ENCODE results near the gene RPS15. TPM values are rescaled to one million over a fixed set of nuclear protein-coding genes. Genes with fewer than 3 reads are reported as not detected.
A peak's percentile ranks its signal among the peaks of the same experiment; 100 is the strongest.

The RPS15 gene
- total and polyA plus RNA-seq, 9 of the 15 experiments (the other 6 are each of a cell fraction or from before 2014, with no cell fraction given): 605 to 2,791 (median 957) TPM

DNA sequence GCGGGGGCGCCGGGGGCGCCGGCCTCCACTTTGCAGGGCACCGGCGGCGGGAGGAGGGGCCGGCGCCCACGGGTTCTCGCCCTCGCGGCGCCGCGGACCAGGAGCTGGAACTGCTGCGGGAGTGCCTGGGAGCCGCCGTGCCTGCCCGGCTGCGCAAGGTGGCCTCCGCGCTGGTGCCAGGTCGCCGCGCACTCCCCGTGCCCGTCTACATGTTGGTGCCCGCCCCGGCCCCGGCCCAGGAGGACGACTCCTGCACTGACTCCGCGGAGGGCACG, 29.0 kb downstream of the RPS15 start (continued):
- TF ChIP-seq, protein P1, sequence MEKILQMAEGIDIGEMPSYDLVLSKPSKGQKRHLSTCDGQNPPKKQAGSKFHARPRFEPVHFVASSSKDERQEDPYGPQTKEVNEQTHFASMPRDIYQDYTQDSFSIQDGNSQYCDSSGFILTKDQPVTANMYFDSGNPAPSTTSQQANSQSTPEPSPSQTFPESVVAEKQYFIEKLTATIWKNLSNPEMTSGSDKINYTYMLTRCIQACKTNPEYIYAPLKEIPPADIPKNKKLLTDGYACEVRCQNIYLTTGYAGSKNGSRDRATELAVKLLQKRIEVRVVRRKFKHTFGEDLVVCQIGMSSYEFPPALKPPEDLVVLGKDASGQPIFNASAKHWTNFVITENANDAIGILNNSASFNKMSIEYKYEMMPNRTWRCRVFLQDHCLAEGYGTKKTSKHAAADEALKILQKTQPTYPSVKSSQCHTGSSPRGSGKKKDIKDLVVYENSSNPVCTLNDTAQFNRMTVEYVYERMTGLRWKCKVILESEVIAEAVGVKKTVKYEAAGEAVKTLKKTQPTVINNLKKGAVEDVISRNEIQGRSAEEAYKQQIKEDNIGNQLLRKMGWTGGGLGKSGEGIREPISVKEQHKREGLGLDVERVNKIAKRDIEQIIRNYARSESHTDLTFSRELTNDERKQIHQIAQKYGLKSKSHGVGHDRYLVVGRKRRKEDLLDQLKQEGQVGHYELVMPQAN (IDR thresholded peaks at IDR 0.05; ENCODE audit: borderline replicate concordance): no peak
- no peak for TF ChIP-seq TRIM24 (IDR thresholded peaks at IDR 0.05)
- TF ChIP-seq PHB2 (IDR thresholded peaks at IDR 0.05; ENCODE audit: low read depth): no peak
- TF ChIP-seq BRF1 (IDR thresholded peaks at IDR 0.05; ENCODE audit: borderline replicate concordance, extremely low read depth, insufficient read length): no peak

DNA sequence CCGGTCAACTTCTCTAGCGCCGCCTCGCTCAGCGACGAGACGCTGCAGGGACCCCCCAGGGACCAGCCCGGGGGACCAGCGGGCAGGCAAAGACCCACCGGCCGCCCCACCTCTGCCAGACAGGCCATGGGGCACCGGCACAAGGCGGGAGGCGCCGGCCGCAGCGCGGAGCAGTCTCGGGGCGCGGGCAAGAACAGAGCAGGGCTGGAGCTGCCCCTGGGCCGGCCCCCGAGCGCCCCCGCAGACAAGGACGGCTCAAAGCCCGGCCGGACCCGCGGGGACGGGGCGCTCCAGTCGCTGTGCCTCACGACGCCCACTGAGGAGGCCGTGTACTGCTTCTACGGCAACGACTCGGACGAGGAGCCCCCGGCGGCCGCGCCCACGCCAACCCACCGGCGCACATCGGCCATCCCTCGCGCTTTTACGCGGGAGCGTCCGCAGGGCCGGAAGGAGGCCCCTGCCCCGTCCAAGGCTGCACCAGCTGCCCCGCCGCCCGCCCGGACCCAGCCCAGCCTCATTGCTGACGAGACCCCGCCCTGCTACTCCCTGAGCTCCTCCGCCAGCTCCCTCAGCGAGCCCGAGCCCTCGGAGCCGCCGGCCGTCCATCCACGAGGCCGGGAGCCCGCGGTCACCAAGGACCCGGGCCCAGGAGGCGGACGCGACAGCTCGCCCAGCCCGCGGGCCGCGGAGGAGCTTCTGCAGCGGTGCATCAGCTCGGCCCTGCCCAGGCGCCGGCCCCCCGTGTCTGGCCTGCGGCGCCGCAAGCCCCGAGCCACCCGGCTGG, 29.5 kb downstream of the RPS15 start:
- intact Hi-C loops (cut with micrococcal nuclease) (no loop called here), in situ Hi-C loops (cut with MboI) (no loop called here)
- no peaks in the 10 kb centered on the region for H3K36me3 ChIP-seq (ENCODE audit: control insufficient read depth, insufficient read depth, low read length)
- BruUV-seq (replicated peaks): no TSS peak
- H2AFZ ChIP-seq (ENCODE audit: low read depth, low read length): no peak overlapping the region
- H3K9me1 ChIP-seq (ENCODE audit: control insufficient read depth, insufficient read depth, low read length): no peaks in the 10 kb centered on the region
- peaks cover 6 to 63% of the 10 kb centered on the region in 2 experiments; a peak in 4 of 5 replicates for H3K4me1 ChIP-seq (replicated peaks in 1 of 2; ENCODE audit: control insufficient read depth in 2 of 2, insufficient read depth in 2 of 2, low read length in 2 of 2)
- H3K27me3 ChIP-seq (ENCODE audit: control insufficient read depth in 2 of 2, insufficient read depth in 2 of 2, low read length in 2 of 2): no peaks in the 10 kb centered on the region
- DNase-seq (ENCODE audit: extremely low read depth in 1 of 4, low spot score in 3 of 4) (no peak), ATAC-seq (no peak), FAIRE-seq (no peak)
- H3K27ac ChIP-seq (ENCODE audit: extremely low read depth, low read depth, low read length): no peak overlapping the region
- peaks cover 14% of the 10 kb centered on the region for H4K20me1 ChIP-seq (replicated peaks; ENCODE audit: control insufficient read depth, insufficient read depth, low read length)
- ChIA-PET POLR2A (interaction anchor here (0.7 to 1.2 kb wide), 3 partner anchors 10 to 201 kb away, joined by 3 to 8 read pairs (median 4); no protein-coding TSS in a partner anchor), CTCF (ENCODE audit: low intra/inter-chr PET ratio) (no interaction called here)
- H3K4me2 ChIP-seq (ENCODE audit: insufficient read depth, low read length): no peak overlapping the region
- no peaks in the 10 kb centered on the region for H3K9me3 ChIP-seq (replicated peaks; ENCODE audit: control insufficient read depth, insufficient read depth, low read depth, low read length)
- TF ChIP-seq RBFOX2 (IDR thresholded peaks at IDR 0.05; ENCODE audit: low read depth, low read length): peak; percentile 12; the same call in 1 of the 2 replicates
- no peak for TF ChIP-seq PYGO2 (tag; IDR thresholded peaks at IDR 0.05)
- H3K4me3 ChIP-seq: no peak overlapping the region
- WGBS (ENCODE audit: insufficient coverage, low coverage, missing lambda C conversion rate): 97% methylated on average over 16 of the region's 92 CpGs
- no peak overlapping the region for H3K9ac ChIP-seq (ENCODE audit: insufficient read depth in 1 of 2, low read depth in 2 of 2, low read length in 2 of 2)
- H3K79me2 ChIP-seq (ENCODE audit: control insufficient read depth, insufficient read depth, low read length): peaks cover 21% of the 10 kb centered on the region

All from K562 (cell line).